Right lobe of liver (tissue), 6 donors: ENCODE data around the gene NTM. TPM values are rescaled to one million over a fixed set of nuclear protein-coding genes. Genes with fewer than 3 reads are reported as not detected.

ENCODE experiments used
- ATAC-seq, 4 donors: fragments of 200-7000 bp; cut with Tn5 transposase; one replicate each; pipeline ENCODE4 v1.9.1; 2020; ENCODE audit warnings: mild to moderate bottlenecking in 4 of 4, moderate library complexity in 4 of 4
- DNase-seq, 3 donors: peaks; one replicate each; pipeline ENCODE4 v3.0.0-alpha.2; 2020
- H3K27ac ChIP-seq, 3 donors: fragments of 200-600 bp; one replicate each; pipeline ENCODE4 v1.8.0; 2022
- H3K27me3 ChIP-seq, 2 donors: fragments of 200-600 bp; one replicate each; pipeline ENCODE4 v1.8.0; 2022
- H3K36me3 ChIP-seq, 4 donors: fragments of 200-600 bp; sonication (generic) in 1 of 4; one replicate each; pipeline versions ENCODE4 v1.5.1 to v1.8.0; 2017 to 2022; ENCODE audit warnings: control low read depth in 1 of 4
- H3K4me1 ChIP-seq, 4 donors: fragments of 200-600 bp; sonication (generic) in 1 of 4; one replicate each; pipeline versions ENCODE4 v1.5.1 to v1.8.0; 2017 to 2022; ENCODE audit warnings: control low read depth in 1 of 4
- H3K4me3 ChIP-seq, 3 donors: fragments of 200-600 bp; one replicate each; pipeline ENCODE4 v1.8.0; 2022
- H3K9me3 ChIP-seq, 4 donors: fragments of 200-600 bp; sonication (generic) in 1 of 4; one replicate each; pipeline versions ENCODE4 v1.5.1 to v1.8.0; 2017 to 2022; ENCODE audit warnings: control low read depth in 1 of 4
- CTCF ChIP-seq, 4 donors: fragments of 200-600 bp in 3 of 4; fragments of 450-650 bp in 1 of 4; IDR thresholded peaks; one replicate each; pipeline versions ENCODE4 v1.5.1 to v1.8.0; 2016 to 2022; ENCODE audit warnings: antibody characterized with exemption in 4 of 4, mild to moderate bottlenecking in 2 of 4
- POLR2A ChIP-seq: fragments of 450-650 bp; IDR thresholded peaks from one replicate; pipeline ENCODE4 v1.6.1; 2017; ENCODE audit warnings: antibody characterized with exemption, mild to moderate bottlenecking
- WGBS: methylation state at CpG from one replicate; pipeline ENCODE4 v1.1.6; 2018; ENCODE audit warnings: low coverage, low lambda C conversion rate; ENCODE audit not compliant: insufficient coverage; ENCODE audit errors: missing lambda C conversion rate; 5-methylcytosine and 5-hydroxymethylcytosine counted together
- intact Hi-C, 2 donors: fragments of 100-400 bp; cut with DNase I; formaldehyde crosslinking; loops; one replicate each; pipeline versions ENCODE4 v1.11.2 to v1.14.1; 2022
- total RNA-seq, 6 experiments: library from RNA; depleted of rRNA in 2 of 6; stranded (reverse); fragments of >200 nt in 2 of 6; fragmentation: NEBNext Ultra II Directional in 3 of 6; extraction: Animal tissue kit (Norgen Biotek cat#: 25700) in 3 of 6; gene quantifications; one replicate each; pipeline versions ENCODE4 v1.1.0 to v1.2.4, GENCODE V29; 2016 to 2023
- donor health status: DM: no; HTN: yes; CAD: no.
- donor health status: DM: no; HTN: no; CAD: no.
- donor health status: DM: no; HTN: no; CAD: no.
- donor health status: DM: no; HTN: yes; CAD: no.
- donor health status: DM: no; HTN: yes; CAD: no.

NTM gene
- total RNA-seq, 6 experiments from 2014 or later = 0.35 TPM; not detected in 5

GRCh38 chr11:131902421-131902820 lies 532.0 kb downstream of the NTM start:
- Histone ChIP-seq H3K4me3 (no peak overlapping the region), H3K9me3 (no peaks in the 10 kb centered on the region), H3K36me3 (no peaks in the 10 kb centered on the region), H3K27me3 (no peaks in the 10 kb centered on the region), H3K4me1 (no peaks in the 10 kb centered on the region), H3K27ac (no peak overlapping the region)
- DNase-seq (no peak), ATAC-seq (no peak)
- intact Hi-C loops = no loop called here
- no peak for TF ChIP-seq CTCF (IDR thresholded peaks at IDR 0.05)
- no peak for TF ChIP-seq POLR2A
- WGBS = 6% methylated on average over 1 of the region's 1 CpG

- DNase-seq = no peak
- WGBS = 62% methylated on average over 5 of the region's 5 CpGs
Observed at GRCh38 chr11:131903074-131903473, 532.7 kb downstream of the NTM start.

GRCh38 chr11:131904756-131905155 lies 534.3 kb downstream of the NTM start:
- DNase-seq = no peak
- no peak for ATAC-seq
- intact Hi-C loops = no loop called here
- Histone ChIP-seq H3K4me1 (no peaks in the 10 kb centered on the region), H3K27ac (no peak overlapping the region), H3K9me3 (no peaks in the 10 kb centered on the region), H3K27me3 (peaks cover 4 to 5% of the 10 kb centered on the region in 2 donors), H3K36me3 (no peaks in the 10 kb centered on the region), H3K4me3 (no peak overlapping the region)
- WGBS = 20% methylated on average over 1 of the region's 3 CpGs
- TF ChIP-seq POLR2A (no peak), CTCF (IDR thresholded peaks at IDR 0.05) (no peak)

More at GRCh38 chr11:131903074-131903473, 532.7 kb downstream of the NTM start:
- TF ChIP-seq CTCF (IDR thresholded peaks at IDR 0.05) (no peak), POLR2A (no peak)
- H3K4me1 ChIP-seq = no peaks in the 10 kb centered on the region
- no peak for ATAC-seq
- intact Hi-C loops = no loop called here
- H3K27ac ChIP-seq = no peak overlapping the region
- H3K9me3 ChIP-seq = no peaks in the 10 kb centered on the region
- peaks cover 0 to under 1% of the 10 kb centered on the region in 2 donors for H3K27me3 ChIP-seq
- no peaks in the 10 kb centered on the region for H3K36me3 ChIP-seq
- no peak overlapping the region for H3K4me3 ChIP-seq

- TF ChIP-seq CTCF (IDR thresholded peaks at IDR 0.05) (no peak), POLR2A (no peak)
- Histone ChIP-seq H3K4me1 (peaks cover 0 to 5% (median 0%) of the 10 kb centered on the region in 4 donors), H3K27me3 (peaks cover 4 to 5% of the 10 kb centered on the region in 2 donors), H3K9me3 (no peaks in the 10 kb centered on the region), H3K36me3 (no peaks in the 10 kb centered on the region), H3K27ac (no peak overlapping the region), H3K4me3 (no peak overlapping the region)
- no peak for ATAC-seq
- WGBS = 31% methylated on average over 4 of the region's 4 CpGs
- DNase-seq = no peak
- intact Hi-C loops = no loop called here
Observed at GRCh38 chr11:131906963-131907362, 536.5 kb downstream of the NTM start.

GRCh38 chr11:131907371-131907770 lies 537.0 kb downstream of the NTM start:
- WGBS = 34% methylated on average over 5 of the region's 5 CpGs
- Histone ChIP-seq H3K4me3 (no peak overlapping the region), H3K36me3 (no peaks in the 10 kb centered on the region), H3K27ac (no peak overlapping the region), H3K4me1 (peaks cover 0 to 5% (median 0%) of the 10 kb centered on the region in 4 donors), H3K9me3 (no peaks in the 10 kb centered on the region), H3K27me3 (peaks cover 4 to 5% of the 10 kb centered on the region in 2 donors)
- TF ChIP-seq POLR2A = no peak
- no peak for TF ChIP-seq CTCF (IDR thresholded peaks at IDR 0.05)
- intact Hi-C loops = no loop called here
- DNase-seq (no peak), ATAC-seq (no peak)
